ENCODE results near the gene UGT2B10. TPM values are rescaled to one million over a fixed set of nuclear protein-coding genes. Genes with fewer than 3 reads are reported as not detected.
A peak's percentile ranks its signal among the peaks of the same experiment; 100 is the strongest.

The UGT2B10 gene
- total and polyA plus RNA-seq, 2 of the 13 experiments (the other 11 are each of a cell fraction or from before 2014, with no cell fraction given): 107 to 148 TPM

GRCh38 chr4:68861057-68861456 is 45.3 kb downstream of the UGT2B10 start:
- ChIA-PET CTCF (ENCODE audit: low intra/inter-chr PET ratio, low total read pairs) (no interaction called here), POLR2A (interaction anchor here (1.3 kb wide), 1 partner anchor 87 kb away, joined by 3 read pairs; no protein-coding TSS in a partner anchor)

GRCh38 chr4:68864438-68865187 is 48.8 kb downstream of the UGT2B10 start:
- peak overlapping the region in 2 of 3 experiments; percentile 35 to 51; a peak in 3 of 6 replicates for H3K4me3 ChIP-seq (replicated peaks in 1 of 3; ENCODE audit: insufficient read depth in 1 of 3, low read depth in 2 of 3, low read length in 3 of 3)
- 3% methylated on average over 6 of the region's 6 CpGs for WGBS (ENCODE audit: low lambda C conversion rate)
- CTCF ChIA-PET (ENCODE audit: low intra/inter-chr PET ratio, low total read pairs): no interaction called here
- H3K36me3 ChIP-seq (replicated peaks in 1 of 2; ENCODE audit: control insufficient read depth in 1 of 2, insufficient read depth in 2 of 2, low read length in 2 of 2): no peaks in the 10 kb centered on the region
- BruUV-seq (replicated peaks): no TSS peak
- H3K4me1 ChIP-seq (ENCODE audit: insufficient read depth, low read length): peaks cover 61% of the 10 kb centered on the region
- ATAC-seq: peak; percentile 96
- no peak overlapping the region for H2AFZ ChIP-seq (ENCODE audit: low read length)
- H3K9me3 ChIP-seq (ENCODE audit: low read length): peaks cover 6% of the 10 kb centered on the region; the same call in 1 of the 2 replicates
- H3K79me2 ChIP-seq (ENCODE audit: insufficient read depth, low read length): no peaks in the 10 kb centered on the region
- H3K27ac ChIP-seq (ENCODE audit: extremely low read length, insufficient read depth, low read length): peak overlapping the region; percentile 76
- no peaks in the 10 kb centered on the region for H3K27me3 ChIP-seq (ENCODE audit: control insufficient read depth in 1 of 2, insufficient read depth in 2 of 2, low read length in 2 of 2)
- H3K9ac ChIP-seq (ENCODE audit: insufficient read depth, low read depth, low read length): peak overlapping the region; percentile 62
- no peaks in the 10 kb centered on the region for H4K20me1 ChIP-seq (ENCODE audit: insufficient read depth, low read length)
- intact Hi-C loops (cut with micrococcal nuclease; ENCODE audit: unreplicated experiment) (loop anchor here (1.0 to 2.0 kb wide), 3 partner anchors 131 to 366 kb away; no protein-coding TSS in a partner anchor), in situ Hi-C loops (cut with HindIII; ENCODE audit: extremely low pct_ligation_motif_present, low pct_unique_long_range_greater_than_20kb) (no loop called here)
- peak; percentile 92 for DNase-seq (ENCODE audit: low spot score)
- POLR2A ChIA-PET: interaction anchor here (0.6 to 2.9 kb wide), 16 partner anchors 8 to 364 kb away, joined by 3 to 62 read pairs (median 4); partner anchors contain the start of genes UGT2A3, UGT2B10 and UGT2B7
- peak; percentile 71 for FAIRE-seq
- H3K4me2 ChIP-seq (ENCODE audit: low read depth, low read length): peak overlapping the region; percentile 69
- TF ChIP-seq ARID3A (IDR thresholded peaks at IDR 0.05; ENCODE audit: low read depth, low read length) (peak; percentile 40; the same call in 1 of the 2 replicates), CBX5 (CRISPR knock-in tag; IDR thresholded peaks at IDR 0.05; ENCODE audit: borderline replicate concordance) (peak; percentile 70; the same call in 1 of the 2 replicates), FOSL2 (CRISPR knock-in tag; IDR thresholded peaks at IDR 0.05) (peak; percentile 63), PITX1 (CRISPR knock-in tag; IDR thresholded peaks at IDR 0.05) (peak; percentile 54; the same call in 1 of the 2 replicates), EP300 (IDR thresholded peaks at IDR 0.05; ENCODE audit: low read depth in 2 of 2, low read length in 2 of 2) (peak in 1 of 2 experiments; percentile 86; a peak in 2 of 4 replicates), EP300 (CRISPR knock-in tag; IDR thresholded peaks at IDR 0.05; ENCODE audit: borderline replicate concordance) (peak; percentile 71; the same call in 1 of the 2 replicates), FOXA3 (CRISPR knock-in tag; IDR thresholded peaks at IDR 0.05) (peak; percentile 59; the same call in 1 of the 2 replicates)

More at GRCh38 chr4:68861057-68861456, 45.3 kb downstream of the UGT2B10 start:
- no TSS peak for BruUV-seq (replicated peaks)
- DNase-seq (ENCODE audit: low spot score) (no peak), ATAC-seq (no peak), FAIRE-seq (no peak)
- Histone ChIP-seq H4K20me1 (ENCODE audit: insufficient read depth, low read length) (no peaks in the 10 kb centered on the region), H3K79me2 (ENCODE audit: insufficient read depth, low read length) (no peaks in the 10 kb centered on the region), H3K36me3 (replicated peaks in 1 of 2; ENCODE audit: control insufficient read depth in 1 of 2, insufficient read depth in 2 of 2, low read length in 2 of 2) (no peaks in the 10 kb centered on the region), H3K27ac (ENCODE audit: extremely low read length, insufficient read depth, low read length) (no peak overlapping the region), H2AFZ (ENCODE audit: low read length) (no peak overlapping the region), H3K4me2 (ENCODE audit: low read depth, low read length) (no peak overlapping the region), H3K9me3 (ENCODE audit: low read length) (peaks cover 32% of the 10 kb centered on the region), H3K9ac (ENCODE audit: insufficient read depth, low read depth, low read length) (no peak overlapping the region), H3K4me3 (replicated peaks in 1 of 3; ENCODE audit: insufficient read depth in 1 of 3, low read depth in 2 of 3, low read length in 3 of 3) (no peak overlapping the region), H3K4me1 (ENCODE audit: insufficient read depth, low read length) (peaks cover 41% of the 10 kb centered on the region), H3K27me3 (ENCODE audit: control insufficient read depth in 1 of 2, insufficient read depth in 2 of 2, low read length in 2 of 2) (no peaks in the 10 kb centered on the region)
- intact Hi-C loops (cut with micrococcal nuclease; ENCODE audit: unreplicated experiment): no loop called here
- TF ChIP-seq ATF2 (CRISPR knock-in tag; IDR thresholded peaks at IDR 0.05): no peak
- peak in 1 of 2 experiments; percentile 11; a peak in 1 of 4 replicates for TF ChIP-seq EP300 (IDR thresholded peaks at IDR 0.05; ENCODE audit: low read depth in 2 of 2, low read length in 2 of 2)
- TF ChIP-seq EP300 (CRISPR knock-in tag; IDR thresholded peaks at IDR 0.05; ENCODE audit: borderline replicate concordance): no peak
- no peak for TF ChIP-seq FLYWCH1 (CRISPR knock-in tag; IDR thresholded peaks at IDR 0.05)
- in situ Hi-C loops (cut with HindIII; ENCODE audit: extremely low pct_ligation_motif_present, low pct_unique_long_range_greater_than_20kb): no loop called here
